ENCODE data around the gene SIRPG. TPM values are rescaled to one million over a fixed set of nuclear protein-coding genes. Genes with fewer than 3 reads are reported as not detected.
"Not testable (repeated sequence)": the region's sequence is repeated elsewhere in the genome, so short reads cannot be mapped to it uniquely, and the experiment has no call there.

The SIRPG gene
- total RNA-seq, 1 donor from 2014 or later = not detected

DNA sequence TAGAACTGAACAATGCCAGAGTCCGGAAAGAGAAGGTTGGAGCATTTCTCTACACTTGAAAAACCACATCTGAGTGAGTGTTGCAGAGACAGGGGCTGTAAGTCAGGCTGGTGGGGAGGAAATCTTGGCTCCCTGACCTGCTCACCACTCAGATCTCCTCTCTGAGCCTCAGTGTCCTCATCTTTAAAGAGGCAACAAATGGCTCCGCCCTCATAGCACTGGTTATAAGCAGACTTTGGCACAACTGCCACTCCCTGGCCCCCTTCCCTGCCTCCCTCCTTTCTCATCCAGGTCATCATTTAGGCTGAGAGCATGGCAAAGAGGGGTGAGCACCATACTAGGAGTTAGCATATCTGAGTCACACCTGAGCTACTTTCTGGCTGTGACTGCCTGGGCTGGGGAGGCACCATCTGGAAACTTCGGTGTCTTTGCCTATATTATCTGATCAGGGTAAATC is 10.6 kb downstream of the SIRPG start:
- TF ChIP-seq, protein P1, sequence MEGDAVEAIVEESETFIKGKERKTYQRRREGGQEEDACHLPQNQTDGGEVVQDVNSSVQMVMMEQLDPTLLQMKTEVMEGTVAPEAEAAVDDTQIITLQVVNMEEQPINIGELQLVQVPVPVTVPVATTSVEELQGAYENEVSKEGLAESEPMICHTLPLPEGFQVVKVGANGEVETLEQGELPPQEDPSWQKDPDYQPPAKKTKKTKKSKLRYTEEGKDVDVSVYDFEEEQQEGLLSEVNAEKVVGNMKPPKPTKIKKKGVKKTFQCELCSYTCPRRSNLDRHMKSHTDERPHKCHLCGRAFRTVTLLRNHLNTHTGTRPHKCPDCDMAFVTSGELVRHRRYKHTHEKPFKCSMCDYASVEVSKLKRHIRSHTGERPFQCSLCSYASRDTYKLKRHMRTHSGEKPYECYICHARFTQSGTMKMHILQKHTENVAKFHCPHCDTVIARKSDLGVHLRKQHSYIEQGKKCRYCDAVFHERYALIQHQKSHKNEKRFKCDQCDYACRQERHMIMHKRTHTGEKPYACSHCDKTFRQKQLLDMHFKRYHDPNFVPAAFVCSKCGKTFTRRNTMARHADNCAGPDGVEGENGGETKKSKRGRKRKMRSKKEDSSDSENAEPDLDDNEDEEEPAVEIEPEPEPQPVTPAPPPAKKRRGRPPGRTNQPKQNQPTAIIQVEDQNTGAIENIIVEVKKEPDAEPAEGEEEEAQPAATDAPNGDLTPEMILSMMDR (IDR thresholded peaks at IDR 0.05; ENCODE audit: unreplicated experiment) = no peak
- no peaks in the 10 kb centered on the region for H3K9me3 Mint-ChIP-seq
- no peaks in the 10 kb centered on the region for H3K36me3 Mint-ChIP-seq
- peaks cover 20% of the 10 kb centered on the region for H3K27me3 Mint-ChIP-seq (ENCODE audit: low read depth)
- H3K27ac Mint-ChIP-seq = no peak overlapping the region
- H3K4me1 Mint-ChIP-seq = no peaks in the 10 kb centered on the region
- no peak for DNase-seq (ENCODE audit: low spot score in 2 of 2, unreplicated experiment in 2 of 2)
- no peak overlapping the region for H3K4me3 Mint-ChIP-seq

DNA sequence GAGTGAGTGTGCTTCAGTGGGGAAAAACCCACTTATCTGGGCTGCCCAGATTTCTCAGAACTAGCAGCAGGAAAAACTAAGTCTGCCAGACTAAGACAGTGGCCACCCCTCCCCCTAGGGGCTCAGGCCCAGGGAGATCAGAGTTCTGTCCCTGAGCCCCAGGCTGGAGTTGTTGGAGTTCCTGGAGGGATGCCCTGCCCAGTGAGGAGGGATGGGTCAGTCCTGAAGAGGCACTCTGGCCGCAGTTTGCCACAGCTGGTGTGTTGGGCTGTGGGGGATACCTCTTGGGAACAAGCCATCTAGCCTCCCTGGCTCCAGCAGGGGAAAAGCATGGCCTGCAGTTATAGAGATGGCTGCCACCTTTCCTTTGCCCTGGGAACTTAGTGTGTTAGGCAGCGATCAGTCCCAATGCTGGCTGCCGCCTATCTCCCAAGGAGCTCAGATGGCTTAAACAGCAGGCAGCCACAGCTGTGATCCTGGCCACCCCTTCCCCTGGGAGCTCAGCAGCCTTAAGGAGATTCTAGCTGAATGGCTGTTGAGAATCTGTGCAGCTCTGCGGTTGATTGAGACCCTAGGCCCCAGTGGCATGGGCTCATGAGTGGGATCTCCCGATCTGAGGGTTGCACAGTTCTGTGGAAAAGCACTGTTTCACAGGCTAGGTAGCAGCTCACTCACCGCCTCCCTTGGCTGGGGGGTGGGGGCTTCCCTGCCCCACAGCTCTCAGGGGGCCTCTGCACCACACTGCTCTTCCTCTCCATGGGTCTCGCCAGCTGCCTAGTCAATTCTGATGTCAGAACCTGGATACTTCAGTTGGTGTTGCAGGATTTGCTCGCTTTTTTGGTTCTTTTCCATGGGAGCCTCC is 13.2 kb downstream of the SIRPG start:
- H3K4me1 Mint-ChIP-seq = no peaks in the 10 kb centered on the region
- no peak for DNase-seq (ENCODE audit: low spot score in 2 of 2, unreplicated experiment in 2 of 2)
- H3K4me3 Mint-ChIP-seq = no peak overlapping the region
- H3K27me3 Mint-ChIP-seq (ENCODE audit: low read depth) = peaks cover 10% of the 10 kb centered on the region
- H3K27ac Mint-ChIP-seq = no peak overlapping the region
- TF ChIP-seq, protein P1 (IDR thresholded peaks at IDR 0.05; ENCODE audit: unreplicated experiment) = no peak
- no peaks in the 10 kb centered on the region for H3K36me3 Mint-ChIP-seq
- H3K9me3 Mint-ChIP-seq = no peaks in the 10 kb centered on the region

DNA sequence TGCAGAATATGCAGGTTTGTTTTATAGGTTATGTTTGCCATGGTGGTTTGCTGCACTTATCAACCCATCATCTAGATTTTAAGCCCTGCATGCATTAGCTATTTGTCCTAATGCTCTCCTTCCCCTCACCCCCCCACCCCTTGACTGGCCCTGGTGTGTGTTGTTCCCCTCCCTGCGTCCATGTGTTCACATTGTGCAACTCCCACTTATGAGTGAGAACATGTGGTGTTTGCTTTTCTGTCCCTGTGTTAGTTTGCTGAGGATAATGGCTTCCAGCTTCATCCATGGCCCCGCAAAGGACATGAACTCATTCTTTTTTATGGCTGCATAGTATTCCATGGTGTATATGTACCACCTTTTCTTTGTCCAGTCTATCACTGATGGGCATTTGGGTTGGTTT is 18.9 kb downstream of the SIRPG start:
- DNase-seq (ENCODE audit: low spot score in 2 of 2, unreplicated experiment in 2 of 2); H3K36me3 Mint-ChIP-seq; H3K27me3 Mint-ChIP-seq (ENCODE audit: low read depth): not testable (repeated sequence)

DNA sequence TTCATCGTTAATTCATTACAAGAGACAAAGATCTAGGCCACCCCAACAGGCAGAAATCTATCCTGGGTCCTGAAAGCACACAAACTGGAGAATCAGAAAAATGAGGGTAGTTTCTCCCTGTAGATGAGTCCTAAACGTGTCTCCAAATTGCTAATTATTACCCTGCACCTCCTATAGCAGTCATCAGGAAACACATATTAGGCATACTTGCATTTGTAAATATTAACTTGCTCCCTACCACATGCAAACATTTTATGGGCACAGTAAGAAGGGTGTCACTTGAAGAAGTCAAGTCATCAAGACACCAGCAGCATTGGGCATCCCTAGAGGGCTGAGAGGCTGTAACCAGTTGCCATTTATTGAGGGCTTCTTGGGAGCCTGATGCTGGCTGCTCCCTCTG is 19.8 kb downstream of the SIRPG start:
- peaks cover 4% of the 10 kb centered on the region for H3K9me3 Mint-ChIP-seq
- TF ChIP-seq, protein P1 (IDR thresholded peaks at IDR 0.05; ENCODE audit: unreplicated experiment) = no peak
- H3K27me3 Mint-ChIP-seq (ENCODE audit: low read depth) = peaks cover 5% of the 10 kb centered on the region
- H3K27ac Mint-ChIP-seq = no peak overlapping the region
- H3K36me3 Mint-ChIP-seq = no peaks in the 10 kb centered on the region
- H3K4me3 Mint-ChIP-seq = no peak overlapping the region
- no peak for DNase-seq (ENCODE audit: low spot score in 2 of 2, unreplicated experiment in 2 of 2)
- H3K4me1 Mint-ChIP-seq = peaks cover 6% of the 10 kb centered on the region

More for the DNA sequence above, 18.9 kb downstream of the SIRPG start:
- H3K9me3 Mint-ChIP-seq, H3K27ac Mint-ChIP-seq, H3K4me3 Mint-ChIP-seq, H3K4me1 Mint-ChIP-seq: not testable (repeated sequence)

DNA sequence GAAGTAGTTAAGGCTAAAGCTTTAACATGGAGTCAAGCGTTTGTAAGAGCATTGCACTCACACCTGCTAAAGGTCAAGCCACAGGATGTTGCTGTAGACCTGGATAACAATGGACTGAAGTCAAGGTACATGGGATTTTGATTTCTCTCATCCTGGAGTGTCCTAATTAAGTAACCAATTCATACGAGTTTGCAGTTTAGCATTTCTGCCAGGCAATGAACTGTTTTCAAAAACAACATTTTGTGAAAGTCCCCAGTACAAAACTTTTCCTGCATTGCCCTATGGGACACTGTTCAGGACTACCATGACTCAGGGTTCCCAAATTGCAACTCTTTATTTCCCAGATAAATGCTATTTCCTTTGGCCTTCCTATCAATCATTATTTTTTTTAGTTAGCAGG is 20.4 kb downstream of the SIRPG start:
- H3K9me3 Mint-ChIP-seq = peaks cover 4% of the 10 kb centered on the region
- H3K4me1 Mint-ChIP-seq = peaks cover 6% of the 10 kb centered on the region
- no peak overlapping the region for H3K27ac Mint-ChIP-seq
- no peak for DNase-seq (ENCODE audit: low spot score in 2 of 2, unreplicated experiment in 2 of 2)
- peaks cover 5% of the 10 kb centered on the region for H3K27me3 Mint-ChIP-seq (ENCODE audit: low read depth)
- TF ChIP-seq, protein P1 (IDR thresholded peaks at IDR 0.05; ENCODE audit: unreplicated experiment) = no peak
- no peaks in the 10 kb centered on the region for H3K36me3 Mint-ChIP-seq
- H3K4me3 Mint-ChIP-seq = no peak overlapping the region

DNA sequence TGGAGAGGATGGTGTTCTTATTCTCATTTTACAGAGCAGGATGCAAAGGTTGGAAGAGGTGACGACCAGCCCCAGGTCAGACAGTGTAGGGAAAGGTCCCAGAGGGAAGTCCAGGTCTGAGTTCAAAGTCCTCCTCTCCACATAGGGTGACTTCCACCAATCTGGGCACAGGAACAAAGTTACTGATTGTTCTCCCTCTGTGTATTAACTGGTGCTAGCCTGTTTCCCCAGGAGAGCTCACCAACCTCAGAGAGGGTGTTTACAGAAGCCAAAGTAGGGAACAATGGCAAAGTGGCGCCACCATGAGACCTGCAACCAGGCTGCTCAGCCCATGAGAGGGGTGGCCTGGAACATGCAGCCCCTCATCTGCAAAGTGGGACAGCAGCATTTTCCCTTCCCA is 21.0 kb downstream of the SIRPG start:
- TF ChIP-seq, protein P1 (IDR thresholded peaks at IDR 0.05; ENCODE audit: unreplicated experiment) = no peak
- Mint-ChIP-seq H3K27me3 (ENCODE audit: low read depth) (peaks cover 5% of the 10 kb centered on the region), H3K4me3 (no peak overlapping the region), H3K4me1 (peaks cover 6% of the 10 kb centered on the region), H3K27ac (no peak overlapping the region), H3K9me3 (peaks cover 4% of the 10 kb centered on the region), H3K36me3 (no peaks in the 10 kb centered on the region)
- no peak for DNase-seq (ENCODE audit: low spot score in 2 of 2, unreplicated experiment in 2 of 2)
